Transverse colon (tissue), 4 donors: ENCODE data around the gene ATP5ME. TPM values are rescaled to one million over a fixed set of nuclear protein-coding genes. Genes with fewer than 3 reads are reported as not detected.

Experiments used
- DNase-seq: peaks from one replicate; pipeline ENCODE4 v3.0.0-alpha.2; 2019
- H3K27ac ChIP-seq, 4 donors: fragments of 200-600 bp; sonication (generic); 2 replicates each; pipeline ENCODE4 v1.5.1; 2016 to 2018; ENCODE audit warnings: inconsistent platforms in 4 of 4
- H3K27me3 ChIP-seq: fragments of 200-600 bp; sonication (generic); 2 replicates; pipeline ENCODE4 v1.5.1; 2017; ENCODE audit warnings: inconsistent platforms
- H3K36me3 ChIP-seq, 4 donors: fragments of 200-600 bp; sonication (generic); 2 replicates each; pipeline ENCODE4 v1.5.1; 2017 to 2019; ENCODE audit warnings: inconsistent platforms in 4 of 4
- H3K4me1 ChIP-seq, 4 donors: fragments of 200-600 bp; sonication (generic); 2 replicates each; pipeline ENCODE4 v1.5.1; 2017 to 2020; ENCODE audit warnings: inconsistent platforms in 4 of 4
- H3K4me3 ChIP-seq, 4 donors: fragments of 200-600 bp; sonication (generic); 1 replicate in 1 of 4; 2 replicates in 3 of 4; pipeline versions ENCODE4 v1.5.1 to v1.6.1; 2017 to 2019; ENCODE audit warnings: inconsistent platforms in 4 of 4
- H3K9me3 ChIP-seq, 2 donors: fragments of 200-600 bp; sonication (generic); 2 replicates each; pipeline ENCODE4 v1.5.1; 2017 to 2019; ENCODE audit warnings: inconsistent platforms in 2 of 2
- CTCF ChIP-seq, 5 experiments: fragments of 200-600 bp in 3 of 5; fragments of 450-650 bp in 2 of 5; sonication (generic) in 3 of 5; IDR thresholded peaks; 1 replicate in 2 of 5; 2 replicates in 3 of 5; pipeline ENCODE4 v1.5.1; 2016 to 2017; ENCODE audit warnings: antibody characterized with exemption in 5 of 5, inconsistent platforms in 3 of 5, mild to moderate bottlenecking in 2 of 5, moderate library complexity in 1 of 5
- EP300 ChIP-seq: sonication (generic); formaldehyde crosslinking; IDR thresholded peaks from one replicate; pipeline ENCODE4 v1.6.1; 2017; ENCODE audit warnings: antibody characterized with exemption, low read depth
- POLR2A ChIP-seq: fragments of 450-650 bp; IDR thresholded peaks from one replicate; pipeline ENCODE4 v1.6.1; 2016; ENCODE audit warnings: antibody characterized with exemption, mild to moderate bottlenecking, moderate library complexity
- POLR2AphosphoS5 ChIP-seq, 3 donors: sonication (generic); formaldehyde crosslinking; IDR thresholded peaks; one replicate each; pipeline ENCODE4 v1.6.1; 2016; ENCODE audit warnings: antibody characterized with exemption in 3 of 3
- WGBS, 2 donors: methylation state at CpG; one replicate each; pipeline ENCODE4 v1.1.5; 2018; ENCODE audit warnings: low coverage in 1 of 2; 5-methylcytosine and 5-hydroxymethylcytosine counted together
- in situ Hi-C, 4 donors: fragments of 200-750 bp; cut with MboI; loops; one replicate each; pipeline versions ENCODE4 v1.15.0 to v1.15.1; 2017; ENCODE audit warnings: low sequenced_read_pairs in 3 of 4, low pct_ligation_motif_present in 1 of 4, low pct_unique_long_range_greater_than_20kb in 1 of 4
- intact Hi-C: fragments of 100-400 bp; cut with DNase I; formaldehyde crosslinking; loops from one replicate; pipeline ENCODE4 v1.15.1; 2023; ENCODE audit warnings: low total_unique reads
- total RNA-seq, 4 donors: library from RNA; depleted of rRNA; stranded (reverse); fragments of >200 nt; gene quantifications; one replicate each; pipeline ENCODE4 v1.1.0, GENCODE V29; 2016

The ATP5ME gene
- total RNA-seq, 4 donors from 2014 or later, result 52.0 to 152 (median 148) TPM; not detected in 1

GRCh38 chr4:634599-634985 is 39.5 kb downstream of the ATP5ME start:
- Histone ChIP-seq H3K27me3 (peaks cover 6% of the 10 kb centered on the region), H3K4me3 (no peak overlapping the region), H3K9me3 (no peaks in the 10 kb centered on the region), H3K4me1 (no peaks in the 10 kb centered on the region), H3K27ac (no peak overlapping the region), H3K36me3 (no peaks in the 10 kb centered on the region)
- intact Hi-C loops (no loop called here), in situ Hi-C loops (no loop called here)
- TF ChIP-seq EP300 (no peak), POLR2A (no peak), POLR2AphosphoS5 (IDR thresholded peaks at IDR 0.05) (no peak), CTCF (IDR thresholded peaks at IDR 0.05) (no peak)
- no peak for DNase-seq
- 68 to 100% methylated on average over 2 to 23 of the region's 23 CpGs for WGBS, 2 donors

GRCh38 chr4:633976-634598 is 40.0 kb downstream of the ATP5ME start:
- peaks cover 8% of the 10 kb centered on the region for H3K27me3 ChIP-seq

GRCh38 chr4:633406-633805 is 40.7 kb downstream of the ATP5ME start:
- 54% methylated on average over 9 of the region's 9 CpGs; no CpG with 5 or more reads in 1 of the 2 donors for WGBS, 2 donors
- no peak overlapping the region for H3K4me3 ChIP-seq
- no peak for DNase-seq
- intact Hi-C loops, result no loop called here
- H3K27ac ChIP-seq, result no peak overlapping the region
- in situ Hi-C loops, result no loop called here
- H3K9me3 ChIP-seq, result no peaks in the 10 kb centered on the region
- H3K27me3 ChIP-seq, result peaks cover 8% of the 10 kb centered on the region
- no peak for TF ChIP-seq POLR2A
- TF ChIP-seq POLR2AphosphoS5 (IDR thresholded peaks at IDR 0.05), result no peak
- TF ChIP-seq EP300, result no peak
- TF ChIP-seq CTCF (IDR thresholded peaks at IDR 0.05), result no peak
- H3K36me3 ChIP-seq, result no peaks in the 10 kb centered on the region
- H3K4me1 ChIP-seq, result no peaks in the 10 kb centered on the region

More at GRCh38 chr4:633976-634598, 40.0 kb downstream of the ATP5ME start:
- H3K4me1 ChIP-seq, result no peaks in the 10 kb centered on the region
- DNase-seq, result no peak
- intact Hi-C loops (no loop called here), in situ Hi-C loops (no loop called here)
- TF ChIP-seq POLR2A (no peak), CTCF (IDR thresholded peaks at IDR 0.05) (no peak), EP300 (no peak), POLR2AphosphoS5 (IDR thresholded peaks at IDR 0.05) (no peak)
- WGBS, 2 donors, result 71% methylated on average over 14 of the region's 15 CpGs; no CpG with 5 or more reads in 1 of the 2 donors
- H3K36me3 ChIP-seq, result no peaks in the 10 kb centered on the region
- H3K9me3 ChIP-seq, result no peaks in the 10 kb centered on the region
- no peak overlapping the region for H3K4me3 ChIP-seq
- no peak overlapping the region for H3K27ac ChIP-seq

- TF ChIP-seq EP300, result no peak
- no peak for TF ChIP-seq CTCF (IDR thresholded peaks at IDR 0.05)
- no peak for TF ChIP-seq POLR2AphosphoS5 (IDR thresholded peaks at IDR 0.05)
- no peak for TF ChIP-seq POLR2A
- Histone ChIP-seq H3K4me3 (no peak overlapping the region), H3K9me3 (no peaks in the 10 kb centered on the region), H3K36me3 (no peaks in the 10 kb centered on the region), H3K27me3 (peaks cover 8% of the 10 kb centered on the region), H3K4me1 (no peaks in the 10 kb centered on the region), H3K27ac (no peak overlapping the region)
- in situ Hi-C loops, result no loop called here
- 83 to 87% methylated on average over 1 to 6 of the region's 6 CpGs for WGBS, 2 donors
- no peak for DNase-seq
- intact Hi-C loops, result no loop called here
Measured at GRCh38 chr4:632926-633325, 41.1 kb downstream of the ATP5ME start.
